Activated CD8-positive, alpha-beta memory T cell treated with anti-CD3 and anti-CD28 coated beads for 48 hours (primary cell): Measurements from ENCODE around the gene BCL7B.
"Not testable (repeated sequence)": the region's sequence is repeated elsewhere in the genome, so short reads cannot be mapped to it uniquely, and the experiment has no call there.

Experiments used
- DNase-seq, 3 experiments: peaks; one replicate each; pipeline ENCODE4 v3.0.0-alpha.2; 2020; ENCODE audit warnings: low read depth in 2 of 3, low spot score in 2 of 3

Gene BCL7B

GRCh38 chr7:73557397-73558257, at the start of gene BCL7B:
Gene BCL7B (minus strand): TSS chr7:73557690. CDS start chr7:73557578, 112 bp downstream.
- DNase-seq: peak; percentile 50 to 75 (median 68)

DNA sequence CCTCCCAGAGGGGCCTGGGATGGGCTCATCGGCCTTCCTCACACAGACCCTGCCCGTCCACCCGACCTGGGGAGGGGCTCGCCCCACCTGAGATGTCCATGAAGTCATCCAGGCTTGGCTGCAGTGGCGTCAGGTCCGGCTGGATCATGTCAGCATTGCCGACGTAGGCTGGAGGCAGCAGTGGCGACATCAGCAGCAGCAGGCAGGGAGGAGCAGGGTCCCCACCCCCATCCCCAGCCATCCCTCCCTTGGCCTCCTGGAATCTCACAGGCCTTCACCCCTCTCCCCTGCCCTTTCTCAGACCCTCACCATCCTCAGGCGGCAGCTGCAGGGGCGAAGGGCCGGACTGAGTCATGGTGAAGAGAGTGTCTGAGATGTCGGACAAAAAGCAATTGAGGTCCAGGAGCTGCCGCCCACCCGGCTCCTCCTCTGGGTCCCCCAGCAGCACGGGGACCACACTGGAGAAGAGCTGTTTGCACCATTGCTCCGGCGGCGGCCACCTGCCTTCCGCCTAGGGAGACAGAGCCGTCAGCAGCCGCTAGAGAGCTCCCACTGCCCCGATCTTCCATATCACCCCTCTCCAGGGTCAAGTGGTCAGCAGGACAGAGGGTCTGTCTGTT, 48.2 kb upstream of the BCL7B start:
- DNase-seq: no peak

- no peak for DNase-seq
These were observed 45.5 kb upstream of the BCL7B start for GRCh38 chr7:73602721-73603651.

GRCh38 chr7:73599916-73600315, 42.4 kb upstream of the BCL7B start:
- DNase-seq: no peak

DNA sequence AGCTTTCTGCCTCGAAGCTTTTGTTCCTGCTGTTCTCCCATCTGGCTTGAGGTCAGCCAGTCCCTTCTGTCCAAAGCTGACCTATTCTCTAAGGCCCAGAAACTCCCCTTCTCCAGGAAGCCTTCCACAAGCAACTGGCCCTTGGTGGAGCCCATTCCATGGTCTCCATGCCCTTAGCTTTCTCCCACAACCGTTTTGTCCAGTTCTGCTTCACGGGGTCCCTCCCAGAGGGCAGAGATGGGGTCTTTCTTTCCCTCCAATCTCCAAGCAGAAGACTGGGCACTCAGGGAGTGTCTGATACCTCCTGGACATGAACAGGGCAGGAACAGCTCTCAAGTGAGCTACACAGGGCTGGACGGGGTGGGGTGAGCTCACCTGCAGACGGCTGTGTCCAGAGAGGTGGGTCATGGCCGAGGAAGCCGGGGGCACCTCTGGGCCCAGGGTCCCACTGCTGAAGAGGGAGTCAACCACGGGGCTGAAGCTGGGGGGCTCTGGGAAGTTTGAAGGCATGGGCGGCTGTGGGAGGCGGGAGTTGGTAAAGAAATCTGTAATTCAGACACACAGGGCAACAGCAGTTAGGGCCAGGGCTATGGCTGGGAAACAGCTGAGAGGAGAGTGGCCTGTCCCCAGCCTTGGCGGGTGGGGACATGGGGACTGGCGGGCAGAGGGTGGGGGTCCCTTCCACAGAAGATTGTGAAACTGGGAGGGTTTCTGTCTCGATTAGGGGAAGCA, 41.8 kb upstream of the BCL7B start:
- no peak for DNase-seq

DNA sequence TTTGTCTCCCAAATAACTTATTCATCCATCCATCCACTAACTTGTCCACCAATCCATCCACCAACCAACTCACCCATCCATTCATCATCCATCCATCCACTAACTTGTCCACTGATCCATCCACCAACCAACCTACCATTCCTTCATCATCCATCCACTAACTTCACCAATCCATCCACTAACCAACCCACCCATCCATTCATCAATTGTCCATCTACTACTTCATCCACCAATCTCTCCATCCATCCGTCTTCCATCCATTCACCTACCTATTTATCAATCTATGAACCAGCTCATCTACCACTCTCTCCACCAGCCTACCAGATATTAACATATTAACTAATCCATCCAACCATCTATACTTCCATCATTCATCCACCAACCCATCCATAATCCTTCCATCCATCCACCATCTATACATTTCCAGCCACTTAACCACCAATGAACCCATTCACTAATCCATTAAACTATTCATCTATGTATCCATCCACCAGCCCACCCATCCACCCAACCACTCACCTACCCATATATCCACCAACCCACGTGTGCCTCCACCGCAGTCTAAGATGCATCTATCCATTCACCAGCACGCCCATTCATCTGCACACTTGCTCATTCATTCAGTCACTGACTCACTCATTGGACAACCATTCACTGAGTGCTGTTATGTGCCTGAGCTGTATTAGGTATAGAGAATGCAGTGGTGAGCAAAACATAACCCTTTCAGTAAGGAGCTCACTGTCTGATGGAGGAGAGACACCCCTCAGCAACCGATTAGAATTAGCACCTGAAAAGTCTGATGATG, 40.7 kb upstream of the BCL7B start:
- DNase-seq: no peak

DNA sequence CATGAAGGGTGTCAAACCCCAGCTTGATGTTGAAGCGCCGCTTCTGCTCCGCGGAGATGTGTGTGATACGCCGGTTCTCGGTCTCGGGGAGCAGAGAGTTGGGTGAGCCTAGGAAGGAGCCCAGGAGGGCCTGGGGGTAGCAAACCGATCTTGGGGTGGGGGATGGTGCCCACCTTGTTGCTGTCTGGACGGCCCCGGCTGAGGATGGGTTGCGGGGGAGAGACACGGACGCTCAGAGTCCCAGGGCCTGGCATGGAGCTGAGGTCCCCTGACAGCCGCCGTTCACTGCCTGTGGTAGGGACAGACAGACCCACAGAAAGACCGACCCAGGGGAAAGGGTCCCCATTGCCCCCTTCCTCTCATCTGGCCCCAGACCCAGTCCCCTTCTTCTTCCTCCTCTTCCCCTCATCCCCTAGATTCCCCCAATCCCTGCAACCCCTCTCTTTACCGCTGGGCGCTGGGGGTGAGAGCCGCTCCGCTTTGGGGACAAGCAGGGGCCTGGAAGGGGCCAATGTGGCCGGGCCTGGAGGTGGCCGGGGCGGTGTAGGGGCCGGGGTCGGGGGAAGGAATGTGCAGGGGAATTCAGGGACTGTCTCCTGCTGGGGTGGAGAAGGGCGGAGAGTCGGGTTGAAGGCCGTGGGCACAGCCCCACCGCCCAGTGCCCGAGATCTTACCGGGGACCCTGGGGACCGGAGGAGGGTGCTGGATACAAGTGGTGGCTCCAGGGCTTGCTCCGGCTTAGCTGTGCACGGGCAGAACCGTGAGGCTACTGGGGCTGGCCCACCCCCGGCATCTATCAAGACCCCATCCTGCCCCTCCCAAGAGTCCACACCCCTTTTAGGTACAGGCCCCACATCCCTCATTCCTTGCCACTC, 38.9 kb upstream of the BCL7B start:
- no peak for DNase-seq

- no peak for DNase-seq
These were observed 37.9 kb upstream of the BCL7B start for GRCh38 chr7:73595358-73595757.

DNA sequence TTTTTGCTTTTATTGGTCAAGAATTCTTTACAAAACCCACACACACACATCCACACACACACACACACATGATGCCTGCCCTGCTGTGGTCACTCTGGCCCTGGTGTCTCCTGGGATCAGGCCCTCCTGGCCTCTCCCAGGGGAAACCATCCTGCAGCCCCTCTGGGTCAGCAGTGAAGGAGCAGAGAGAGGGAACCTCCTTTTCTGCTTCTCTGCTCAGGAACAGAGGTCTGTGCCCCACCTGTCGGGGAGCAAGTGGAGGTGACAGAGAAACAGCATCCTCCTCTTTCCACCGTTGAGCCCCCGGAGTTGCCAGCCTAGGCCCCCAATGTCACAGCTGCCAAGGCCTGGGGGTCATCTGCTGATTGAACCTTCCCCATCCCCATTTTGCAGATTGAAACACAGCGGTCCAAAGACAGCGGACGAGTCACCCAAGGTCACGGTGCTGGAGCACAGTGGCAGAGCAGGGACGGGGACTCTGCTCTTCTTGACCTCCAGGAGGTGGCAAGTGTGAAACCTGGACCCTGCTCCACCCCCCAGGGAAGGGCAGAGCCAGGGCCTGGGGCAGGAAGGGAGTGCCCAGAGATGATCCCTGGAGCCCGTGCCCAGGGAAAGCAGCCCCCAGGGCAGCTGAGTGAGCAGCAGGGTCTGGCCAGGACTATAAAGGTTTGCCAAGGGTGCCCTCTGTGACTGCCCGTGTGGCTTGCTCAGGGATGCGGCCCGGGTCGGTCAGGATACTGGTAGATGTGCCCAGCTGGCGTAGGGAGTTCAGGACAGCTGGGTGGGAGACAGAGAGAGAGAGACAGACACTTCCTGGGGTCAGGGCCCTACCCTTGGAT, 35.9 kb upstream of the BCL7B start:
- DNase-seq: no peak

- no peak for DNase-seq
These were observed 29.4 kb upstream of the BCL7B start for GRCh38 chr7:73586911-73587310.

GRCh38 chr7:73585196-73585595, 27.7 kb upstream of the BCL7B start:
- no peak for DNase-seq

GRCh38 chr7:73582664-73583202, 25.2 kb upstream of the BCL7B start:
- no peak for DNase-seq

DNA sequence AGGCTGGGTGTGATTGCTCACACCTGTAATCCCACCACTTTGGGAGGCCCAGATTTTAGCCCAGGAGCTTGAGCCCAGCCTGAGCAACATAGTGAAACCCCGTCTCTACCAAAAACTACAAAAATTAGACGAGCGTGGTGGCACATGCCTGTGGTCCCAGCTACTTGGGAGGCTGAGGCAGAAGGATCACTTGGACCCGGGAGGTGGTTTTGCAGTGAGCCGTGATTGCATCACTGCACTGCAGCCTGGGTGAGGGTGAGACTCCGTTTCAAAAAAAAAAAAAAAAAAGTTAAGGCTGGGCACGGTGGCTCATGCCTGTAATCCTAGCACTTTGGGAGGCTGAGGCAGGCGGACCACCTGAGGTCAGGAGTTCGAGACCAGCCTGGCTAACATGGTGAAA, 23.5 kb upstream of the BCL7B start:
- not testable (repeated sequence) for DNase-seq

GRCh38 chr7:73578342-73579128, 21.0 kb upstream of the BCL7B start, which contains the start of gene TBL2:
Gene TBL2 (minus strand): TSS chr7:73578579. CDS start chr7:73578549, 30 bp downstream.
- DNase-seq: peak; percentile 89 to 97 (median 97)

- DNase-seq: no peak
These were observed 20.3 kb upstream of the BCL7B start for GRCh38 chr7:73577627-73578341.

GRCh38 chr7:73573791-73574190, 16.3 kb upstream of the BCL7B start:
- no peak for DNase-seq
